ENCODE data around the gene ZG16B. TPM values are rescaled to one million over a fixed set of nuclear protein-coding genes. Genes with fewer than 3 reads are reported as not detected.

Gene ZG16B
- total RNA-seq, 1 experiment from 2014 or later: 0.34 TPM

- H3K4me3 ChIP-seq (ENCODE audit: low read depth, low read length): no peak overlapping the region
- no peak for TF ChIP-seq CTCF (IDR thresholded peaks at IDR 0.05; ENCODE audit: insufficient read depth in 1 of 2, low read depth in 1 of 2, low read length in 1 of 2, severe bottlenecking in 1 of 2, unreplicated experiment in 1 of 2)
- H3K9me3 Mint-ChIP-seq (ENCODE audit: unreplicated experiment): no peaks in the 10 kb centered on the region
- H3K27ac Mint-ChIP-seq (ENCODE audit: unreplicated experiment): peak overlapping the region; percentile 59
- ChIA-PET CTCF (interaction anchor here (0.6 to 1.0 kb wide), 2 partner anchors 38 to 46 kb away, joined by 3 to 4 read pairs; partner anchors contain the start of gene ZG16B), POLR2A (no interaction called here)
- H3K36me3 ChIP-seq (ENCODE audit: control insufficient read depth, insufficient read depth, low read length): no peaks in the 10 kb centered on the region
- peaks cover 3% of the 10 kb centered on the region for H3K4me1 ChIP-seq
- H3K9me3 ChIP-seq: no peaks in the 10 kb centered on the region
- no peak for DNase-seq
- H3K4me3 Mint-ChIP-seq (ENCODE audit: unreplicated experiment): no peak overlapping the region
- H3K4me1 Mint-ChIP-seq (ENCODE audit: low read depth, unreplicated experiment): peaks cover 6% of the 10 kb centered on the region
- no TSS peak for BruUV-seq (replicated peaks)
- no peaks in the 10 kb centered on the region for H3K27me3 ChIP-seq (replicated peaks; ENCODE audit: control insufficient read depth, insufficient read depth, low read length)
- no peaks in the 10 kb centered on the region for H3K36me3 Mint-ChIP-seq (ENCODE audit: insufficient read depth, unreplicated experiment)
- H3K27me3 Mint-ChIP-seq (ENCODE audit: insufficient read depth, unreplicated experiment): no peaks in the 10 kb centered on the region
- intact Hi-C loops (cut with micrococcal nuclease; ENCODE audit: unreplicated experiment): loop anchor here (1.0 to 2.0 kb wide), 2 partner anchors 39 to 85 kb away; no protein-coding TSS in a partner anchor
These were observed 46.3 kb upstream of the ZG16B start for GRCh38 chr16:2783581-2784357.

- Mint-ChIP-seq H3K4me1 (ENCODE audit: low read depth, unreplicated experiment) (peaks cover 6% of the 10 kb centered on the region), H3K27me3 (ENCODE audit: insufficient read depth, unreplicated experiment) (no peaks in the 10 kb centered on the region), H3K9me3 (ENCODE audit: unreplicated experiment) (no peaks in the 10 kb centered on the region), H3K27ac (ENCODE audit: unreplicated experiment) (no peak overlapping the region), H3K4me3 (ENCODE audit: unreplicated experiment) (no peak overlapping the region), H3K36me3 (ENCODE audit: insufficient read depth, unreplicated experiment) (no peaks in the 10 kb centered on the region)
- Histone ChIP-seq H3K4me3 (ENCODE audit: low read depth, low read length) (no peak overlapping the region), H3K27me3 (replicated peaks; ENCODE audit: control insufficient read depth, insufficient read depth, low read length) (no peaks in the 10 kb centered on the region), H3K4me1 (no peaks in the 10 kb centered on the region), H3K36me3 (ENCODE audit: control insufficient read depth, insufficient read depth, low read length) (no peaks in the 10 kb centered on the region), H3K9me3 (no peaks in the 10 kb centered on the region)
- no peak for TF ChIP-seq CTCF (IDR thresholded peaks at IDR 0.05; ENCODE audit: insufficient read depth in 1 of 2, low read depth in 1 of 2, low read length in 1 of 2, severe bottlenecking in 1 of 2, unreplicated experiment in 1 of 2)
- DNase-seq: no peak
- ChIA-PET POLR2A (no interaction called here), CTCF (interaction anchor here (0.6 to 1.0 kb wide), 3 partner anchors 37 to 45 kb away, joined by 3 to 5 read pairs (median 4); partner anchors contain the start of gene ZG16B)
- no TSS peak for BruUV-seq (replicated peaks)
- intact Hi-C loops (cut with micrococcal nuclease; ENCODE audit: unreplicated experiment): no loop called here
These were observed 45.6 kb upstream of the ZG16B start for GRCh38 chr16:2784358-2785100.

- CTCF ChIA-PET: interaction anchor here (0.7 to 1.0 kb wide), 2 partner anchors 44 kb away, joined by 3 to 5 read pairs; partner anchors contain the start of gene ZG16B
- Mint-ChIP-seq H3K27me3 (ENCODE audit: insufficient read depth, unreplicated experiment) (no peaks in the 10 kb centered on the region), H3K36me3 (ENCODE audit: insufficient read depth, unreplicated experiment) (no peaks in the 10 kb centered on the region), H3K4me3 (ENCODE audit: unreplicated experiment) (no peak overlapping the region), H3K9me3 (ENCODE audit: unreplicated experiment) (no peaks in the 10 kb centered on the region), H3K4me1 (ENCODE audit: low read depth, unreplicated experiment) (peaks cover 6% of the 10 kb centered on the region), H3K27ac (ENCODE audit: unreplicated experiment) (no peak overlapping the region)
- TF ChIP-seq CTCF (IDR thresholded peaks at IDR 0.05; ENCODE audit: insufficient read depth in 1 of 2, low read depth in 1 of 2, low read length in 1 of 2, severe bottlenecking in 1 of 2, unreplicated experiment in 1 of 2): peak in 1 of 2 experiments; percentile 23
- no peak for DNase-seq
- no peaks in the 10 kb centered on the region for H3K9me3 ChIP-seq
- POLR2A ChIA-PET: no interaction called here
- intact Hi-C loops (cut with micrococcal nuclease; ENCODE audit: unreplicated experiment): no loop called here
- no peaks in the 10 kb centered on the region for H3K27me3 ChIP-seq (replicated peaks; ENCODE audit: control insufficient read depth, insufficient read depth, low read length)
- H3K4me3 ChIP-seq (ENCODE audit: low read depth, low read length): no peak overlapping the region
- H3K4me1 ChIP-seq: no peaks in the 10 kb centered on the region
- BruUV-seq (replicated peaks): no TSS peak
- H3K36me3 ChIP-seq (ENCODE audit: control insufficient read depth, insufficient read depth, low read length): no peaks in the 10 kb centered on the region
These were observed 44.8 kb upstream of the ZG16B start for GRCh38 chr16:2785101-2785991.
